GM12801 (cell line): ENCODE results near the gene THEMIS2.

Experiments
- CTCF ChIP-seq: IDR thresholded peaks from one replicate; pipeline ENCODE4 v1.5.1; 2011; ENCODE audit warnings: control low read depth; ENCODE audit not compliant: insufficient read length; ENCODE audit errors: extremely low read depth

Gene THEMIS2

GRCh38 chr1:27868932-27869718 lies 3.2 kb upstream of the THEMIS2 start:
- no peak for TF ChIP-seq CTCF

GRCh38 chr1:27869719-27870085 lies 2.6 kb upstream of the THEMIS2 start:
- TF ChIP-seq CTCF, result no peak

GRCh38 chr1:27872802-27873551 lies 633 bp downstream of the THEMIS2 start:
- TF ChIP-seq CTCF, result no peak

- no peak for TF ChIP-seq CTCF
These were observed 1.5 kb downstream of the THEMIS2 start for GRCh38 chr1:27873671-27874384.

GRCh38 chr1:27876341-27877114 lies 4.2 kb downstream of the THEMIS2 start:
- no peak for TF ChIP-seq CTCF

- no peak for TF ChIP-seq CTCF
These were observed 4.7 kb downstream of the THEMIS2 start for GRCh38 chr1:27877115-27877416.

- no peak for TF ChIP-seq CTCF
These were observed 5.7 kb downstream of the THEMIS2 start for GRCh38 chr1:27878039-27878438.
